C4-2B (cell line): ENCODE results near the gene TMEM178B.

Source experiments
- CTCF ChIP-seq: fragments of 450-650 bp; conservative IDR thresholded peaks from 2 replicates; pipeline ENCODE4 v1.5.1; 2017; ENCODE audit warnings: mild to moderate bottlenecking
- ZFX ChIP-seq: fragments of 450-650 bp; IDR thresholded peaks from 2 replicates; pipeline ENCODE4 v1.6.1; 2017

DNA sequence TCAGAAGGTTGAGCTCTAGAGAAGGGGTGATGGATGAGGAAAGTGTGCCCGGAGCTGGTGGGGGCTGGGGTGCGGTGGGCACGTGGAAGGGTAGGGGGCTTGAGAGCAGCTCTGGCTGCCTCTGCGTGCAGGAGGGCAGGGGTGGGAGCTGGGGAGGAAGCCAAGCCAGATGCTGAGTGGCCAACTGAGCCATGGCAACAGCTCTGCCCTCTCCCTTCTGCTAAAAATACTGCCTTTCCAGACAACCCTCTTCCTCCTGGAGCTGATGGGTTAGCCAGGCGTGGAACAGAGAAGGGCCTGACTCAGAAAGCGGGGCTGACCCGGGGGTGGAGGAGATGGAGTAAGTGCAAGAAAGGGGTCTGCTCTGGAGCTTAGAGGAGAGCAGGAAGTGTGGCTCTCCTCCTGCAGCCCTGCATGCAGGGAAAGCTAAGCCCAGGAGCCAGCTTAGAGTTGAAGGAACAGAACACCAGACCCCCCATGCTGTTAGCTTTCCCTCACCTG is 362.8 kb downstream of the TMEM178B start:
- TF ChIP-seq CTCF (no peak), ZFX (no peak)
